ENCODE data around the gene PAXX. TPM values are rescaled to one million over a fixed set of nuclear protein-coding genes. Genes with fewer than 3 reads are reported as not detected.

PAXX gene
- total RNA-seq, 4 donors from 2014 or later: 49.3 to 85.2 (median 66.0) TPM

- no peak for DNase-seq
- in situ Hi-C loops (cut with MboI; ENCODE audit: low pct_ligation_motif_present in 1 of 4, low pct_unique_long_range_greater_than_20kb in 1 of 4, low sequenced_read_pairs in 3 of 4): no loop called here
- Histone ChIP-seq H3K9me3 (no peaks in the 10 kb centered on the region), H3K27ac (no peak overlapping the region), H3K36me3 (no peaks in the 10 kb centered on the region), H3K27me3 (no peaks in the 10 kb centered on the region), H3K4me1 (no peaks in the 10 kb centered on the region), H3K4me3 (no peak overlapping the region)
- TF ChIP-seq POLR2AphosphoS5 (IDR thresholded peaks at IDR 0.05) (no peak), CTCF (IDR thresholded peaks at IDR 0.05) (no peak), POLR2A (IDR thresholded peaks at IDR 0.05) (no peak), EP300 (IDR thresholded peaks at IDR 0.05; ENCODE audit: low read depth) (no peak)
- intact Hi-C loops (cut with DNase I; ENCODE audit: low total_unique reads): no loop called here
- 89% methylated on average over 25 of the region's 39 CpGs; no CpG with 5 or more reads in 1 of the 2 donors for WGBS, 2 donors (ENCODE audit: low coverage in 1 of 2)
Measured at GRCh38 chr9:137011907-137012675, 19.9 kb downstream of the PAXX start.

GRCh38 chr9:137012694-137013570 lies 20.7 kb downstream of the PAXX start:
- Histone ChIP-seq H3K4me1 (no peaks in the 10 kb centered on the region), H3K4me3 (no peak overlapping the region), H3K36me3 (no peaks in the 10 kb centered on the region), H3K27ac (no peak overlapping the region), H3K27me3 (no peaks in the 10 kb centered on the region), H3K9me3 (no peaks in the 10 kb centered on the region)
- WGBS, 2 donors (ENCODE audit: low coverage in 1 of 2): 88 to 98% methylated on average over 9 to 49 of the region's 67 CpGs
- in situ Hi-C loops (cut with MboI; ENCODE audit: low pct_ligation_motif_present in 1 of 4, low pct_unique_long_range_greater_than_20kb in 1 of 4, low sequenced_read_pairs in 3 of 4) (no loop called here), intact Hi-C loops (cut with DNase I; ENCODE audit: low total_unique reads) (no loop called here)
- no peak for TF ChIP-seq POLR2A (IDR thresholded peaks at IDR 0.05)
- no peak for TF ChIP-seq CTCF (IDR thresholded peaks at IDR 0.05)
- no peak for TF ChIP-seq POLR2AphosphoS5 (IDR thresholded peaks at IDR 0.05)
- no peak for TF ChIP-seq EP300 (IDR thresholded peaks at IDR 0.05; ENCODE audit: low read depth)
- no peak for DNase-seq

- Histone ChIP-seq H3K9me3 (no peaks in the 10 kb centered on the region), H3K36me3 (no peaks in the 10 kb centered on the region), H3K4me1 (no peaks in the 10 kb centered on the region), H3K27ac (no peak overlapping the region), H3K4me3 (no peak overlapping the region), H3K27me3 (no peaks in the 10 kb centered on the region)
- in situ Hi-C loops (cut with MboI; ENCODE audit: low pct_ligation_motif_present in 1 of 4, low pct_unique_long_range_greater_than_20kb in 1 of 4, low sequenced_read_pairs in 3 of 4) (no loop called here), intact Hi-C loops (cut with DNase I; ENCODE audit: low total_unique reads) (no loop called here)
- WGBS, 2 donors (ENCODE audit: low coverage in 1 of 2): 99% methylated on average over 20 of the region's 20 CpGs; no CpG with 5 or more reads in 1 of the 2 donors
- no peak for DNase-seq
- TF ChIP-seq CTCF (IDR thresholded peaks at IDR 0.05) (no peak), EP300 (IDR thresholded peaks at IDR 0.05; ENCODE audit: low read depth) (no peak), POLR2AphosphoS5 (IDR thresholded peaks at IDR 0.05) (no peak), POLR2A (IDR thresholded peaks at IDR 0.05) (no peak)
Measured at GRCh38 chr9:137013571-137013940, 21.3 kb downstream of the PAXX start.

GRCh38 chr9:137014166-137014565 lies 21.9 kb downstream of the PAXX start:
- TF ChIP-seq POLR2A (IDR thresholded peaks at IDR 0.05) (no peak), CTCF (IDR thresholded peaks at IDR 0.05) (no peak), POLR2AphosphoS5 (IDR thresholded peaks at IDR 0.05) (no peak), EP300 (IDR thresholded peaks at IDR 0.05; ENCODE audit: low read depth) (no peak)
- Histone ChIP-seq H3K9me3 (no peaks in the 10 kb centered on the region), H3K4me3 (no peak overlapping the region), H3K27ac (no peak overlapping the region), H3K4me1 (no peaks in the 10 kb centered on the region), H3K36me3 (no peaks in the 10 kb centered on the region), H3K27me3 (no peaks in the 10 kb centered on the region)
- intact Hi-C loops (cut with DNase I; ENCODE audit: low total_unique reads): no loop called here
- 89% methylated on average over 23 of the region's 23 CpGs; no CpG with 5 or more reads in 1 of the 2 donors for WGBS, 2 donors (ENCODE audit: low coverage in 1 of 2)
- in situ Hi-C loops (cut with MboI; ENCODE audit: low pct_ligation_motif_present in 1 of 4, low pct_unique_long_range_greater_than_20kb in 1 of 4, low sequenced_read_pairs in 3 of 4): no loop called here
- no peak for DNase-seq

Measured in transverse colon (tissue), 4 donors.